Neural progenitor cell (in vitro differentiated cells): Measurements from ENCODE around the gene DGLUCY.

Experiments
- CTCF ChIP-seq: fragments of 200-600 bp; sonication (generic); IDR thresholded peaks from 2 replicates; pipeline ENCODE4 v1.5.1; 2017; ENCODE audit warnings: antibody characterized with exemption, mild to moderate bottlenecking
- EZH2 ChIP-seq: fragments of 200-600 bp; sonication (generic); IDR thresholded peaks from 2 replicates; pipeline ENCODE4 v1.6.1; 2017; ENCODE audit warnings: antibody characterized with exemption, mild to moderate bottlenecking, moderate library complexity

- no peak for TF ChIP-seq CTCF
- no peak for TF ChIP-seq EZH2
Observed at GRCh38 chr14:91243074-91243471, 129.2 kb downstream of the DGLUCY start.
